ENCODE data around the gene LMBRD1.

DNA sequence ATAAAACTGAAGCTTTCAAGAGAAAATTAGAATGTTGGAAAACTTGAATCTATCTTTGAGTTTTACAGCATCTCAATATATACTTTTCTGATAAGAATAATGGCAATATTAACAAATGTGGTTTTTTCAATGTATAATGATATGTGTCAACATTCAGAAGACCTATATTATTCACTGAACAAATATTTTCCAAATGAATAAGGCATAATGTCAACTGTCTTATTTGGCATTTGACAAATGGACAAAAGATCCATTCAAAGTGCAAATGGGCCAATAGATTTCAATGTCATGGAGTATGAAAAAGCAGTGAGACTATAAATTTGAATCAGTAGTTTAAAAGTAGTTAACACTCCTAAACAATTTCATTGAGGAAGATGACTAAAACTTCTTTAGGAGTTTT is 20.9 kb downstream of the LMBRD1 start:
- no peak for TF ChIP-seq POLR2AphosphoS5 (IDR thresholded peaks at IDR 0.05)
- TF ChIP-seq, protein P1, sequence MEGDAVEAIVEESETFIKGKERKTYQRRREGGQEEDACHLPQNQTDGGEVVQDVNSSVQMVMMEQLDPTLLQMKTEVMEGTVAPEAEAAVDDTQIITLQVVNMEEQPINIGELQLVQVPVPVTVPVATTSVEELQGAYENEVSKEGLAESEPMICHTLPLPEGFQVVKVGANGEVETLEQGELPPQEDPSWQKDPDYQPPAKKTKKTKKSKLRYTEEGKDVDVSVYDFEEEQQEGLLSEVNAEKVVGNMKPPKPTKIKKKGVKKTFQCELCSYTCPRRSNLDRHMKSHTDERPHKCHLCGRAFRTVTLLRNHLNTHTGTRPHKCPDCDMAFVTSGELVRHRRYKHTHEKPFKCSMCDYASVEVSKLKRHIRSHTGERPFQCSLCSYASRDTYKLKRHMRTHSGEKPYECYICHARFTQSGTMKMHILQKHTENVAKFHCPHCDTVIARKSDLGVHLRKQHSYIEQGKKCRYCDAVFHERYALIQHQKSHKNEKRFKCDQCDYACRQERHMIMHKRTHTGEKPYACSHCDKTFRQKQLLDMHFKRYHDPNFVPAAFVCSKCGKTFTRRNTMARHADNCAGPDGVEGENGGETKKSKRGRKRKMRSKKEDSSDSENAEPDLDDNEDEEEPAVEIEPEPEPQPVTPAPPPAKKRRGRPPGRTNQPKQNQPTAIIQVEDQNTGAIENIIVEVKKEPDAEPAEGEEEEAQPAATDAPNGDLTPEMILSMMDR (IDR thresholded peaks at IDR 0.05), result no peak

All from transverse colon (tissue), 4 donors.